ENCODE measurements around the gene FBXO21.
"Not testable (repeated sequence)": the region's sequence is repeated elsewhere in the genome, so short reads cannot be mapped to it uniquely, and the experiment has no call there.

The FBXO21 gene

GRCh38 chr12:117100851-117101673 is 89.2 kb downstream of the FBXO21 start:
- no peak for DNase-seq

DNA sequence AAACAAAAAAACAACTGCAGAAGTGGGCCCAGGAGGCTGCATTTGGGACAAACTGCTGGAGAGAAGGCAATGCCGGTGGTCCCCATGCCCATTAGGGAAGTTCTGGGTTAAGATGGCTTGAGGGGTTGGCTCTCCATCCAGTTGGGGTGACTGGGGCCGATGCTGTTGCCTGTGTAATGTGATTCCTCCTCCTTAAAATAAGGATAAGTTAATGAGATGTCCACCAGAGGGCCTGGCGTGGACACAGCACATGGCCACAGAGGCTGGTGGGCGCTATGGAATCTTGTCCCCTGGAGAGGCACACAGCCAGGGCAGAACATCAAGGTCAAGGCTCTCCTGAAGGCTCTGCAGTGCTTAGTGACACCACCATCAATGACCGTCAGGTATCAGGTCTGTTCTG is 90.0 kb downstream of the FBXO21 start:
- DNase-seq = no peak

DNA sequence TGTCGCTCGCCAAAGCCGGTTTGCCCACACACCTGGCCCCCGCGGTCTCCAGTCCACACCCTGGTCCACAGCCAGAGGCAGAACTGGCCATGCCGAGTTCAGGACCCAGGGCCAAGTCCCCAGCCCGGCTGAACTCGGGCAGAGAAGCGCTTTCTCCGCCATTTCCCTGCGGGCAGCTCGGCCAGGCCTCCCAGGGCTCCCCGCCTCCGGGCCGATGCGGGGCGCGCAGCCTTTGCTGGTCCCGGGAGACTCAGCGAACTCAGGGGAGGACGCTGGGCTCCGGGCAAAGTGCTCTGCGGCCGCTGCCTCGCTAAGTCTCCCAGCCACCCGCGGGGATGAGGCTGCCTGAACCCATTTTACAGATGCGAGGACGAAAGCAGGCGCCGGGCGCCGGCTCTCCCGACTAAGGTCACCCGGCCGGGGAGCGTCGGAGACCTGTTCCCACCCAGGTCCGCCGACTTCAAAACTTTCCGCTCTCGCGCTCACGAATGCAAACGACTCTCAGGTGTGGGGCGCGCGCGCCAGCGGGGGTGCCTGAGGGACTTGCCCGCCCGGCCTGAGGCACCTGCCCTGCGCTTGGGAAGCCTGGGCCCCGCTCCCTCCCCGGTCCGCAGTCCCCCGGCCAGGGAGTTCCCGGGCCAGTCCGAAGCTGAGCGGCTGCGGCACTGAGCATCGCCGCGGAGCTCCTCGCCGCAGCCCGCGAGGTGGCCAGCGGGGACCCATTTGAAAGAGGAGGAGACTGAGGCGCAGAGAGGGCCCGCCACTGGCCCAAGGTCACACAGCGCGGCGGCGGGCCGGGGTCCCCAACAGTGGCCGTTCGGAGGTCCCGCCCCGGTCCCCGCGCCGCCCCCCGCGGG is 91.7 kb downstream of the FBXO21 start:
- DNase-seq = peak; percentile 55

DNA sequence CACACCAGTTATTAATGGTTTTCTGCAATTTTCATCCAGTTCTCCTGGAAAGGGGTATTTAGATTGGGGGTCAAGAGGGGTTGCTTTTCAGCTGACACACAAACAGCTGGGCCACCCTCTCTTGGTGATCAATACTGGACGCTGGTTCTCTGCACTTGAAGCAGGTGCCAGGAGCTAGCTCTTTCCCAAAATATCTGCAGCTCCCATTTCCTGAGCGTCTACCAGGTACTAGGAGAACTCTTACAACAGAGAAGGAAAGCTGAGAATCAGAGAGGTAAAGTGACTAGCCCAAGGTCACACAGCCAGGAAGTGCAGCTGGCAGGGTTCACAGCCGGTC is 92.3 kb downstream of the FBXO21 start:
- no peak for DNase-seq

DNA sequence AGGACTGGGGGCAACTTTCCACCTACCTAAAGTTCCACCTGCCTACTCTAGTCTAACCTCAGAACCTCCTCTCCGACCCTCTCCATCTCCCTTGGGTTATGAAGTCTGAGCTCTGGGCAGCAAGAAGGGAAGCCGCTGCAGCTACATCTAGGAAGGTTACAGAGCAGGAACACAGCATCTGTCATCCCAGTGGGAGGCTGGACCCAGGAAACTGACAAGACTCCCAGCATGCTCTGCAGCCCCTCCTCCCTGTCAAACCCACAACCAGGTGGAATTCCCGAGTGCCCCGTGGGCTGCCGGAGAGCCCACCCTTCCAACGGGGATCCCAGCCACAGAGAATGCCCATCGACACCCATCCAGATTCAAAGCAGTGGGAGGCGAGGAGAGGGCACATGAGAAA is 93.1 kb downstream of the FBXO21 start:
- no peak for DNase-seq

DNA sequence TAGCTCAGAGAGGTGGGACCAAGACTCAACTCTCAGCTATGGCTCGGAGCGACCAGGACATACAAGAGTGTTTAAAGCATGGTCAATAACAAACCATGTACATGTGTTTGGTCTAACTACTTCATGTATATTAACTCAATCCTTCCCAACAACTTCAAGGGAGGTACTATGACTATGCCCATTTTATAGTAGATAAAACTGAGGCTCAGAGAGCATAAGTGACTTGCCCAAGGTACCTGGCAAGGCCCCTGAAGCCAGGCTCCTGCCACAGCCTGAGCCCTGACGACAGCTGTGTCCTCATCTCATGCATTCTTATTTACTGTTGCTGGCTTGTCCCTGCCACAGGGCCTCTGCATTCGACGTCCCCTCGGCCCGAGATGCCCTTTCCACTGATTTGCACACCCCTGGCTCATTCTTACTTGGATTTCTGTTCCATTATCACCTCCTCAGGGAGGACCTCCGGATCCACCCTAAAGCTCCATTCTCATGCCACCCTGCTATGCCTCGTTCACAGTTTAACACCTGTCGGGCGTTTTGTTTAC is 93.7 kb downstream of the FBXO21 start:
- no peak for DNase-seq

DNA sequence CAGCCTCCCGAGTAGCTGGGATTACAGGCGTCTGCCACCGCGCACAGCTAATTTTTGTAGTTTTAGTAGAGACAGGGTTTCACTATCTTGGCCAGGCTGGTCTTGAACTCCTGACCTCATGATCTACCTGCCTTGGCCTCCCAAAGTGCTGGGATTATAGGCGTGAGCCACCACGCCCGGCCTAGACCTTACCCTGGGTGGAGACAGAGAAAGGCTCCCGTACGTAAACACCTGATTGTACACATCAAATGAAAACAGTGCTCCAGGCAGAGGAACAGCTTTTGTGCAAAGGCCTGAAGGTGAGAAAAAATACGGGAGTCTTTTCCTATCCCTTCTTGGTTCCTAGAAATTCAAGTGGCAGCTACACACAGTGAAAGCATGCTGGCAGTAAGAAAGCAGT is 95.1 kb downstream of the FBXO21 start:
- DNase-seq = not testable (repeated sequence)

DNA sequence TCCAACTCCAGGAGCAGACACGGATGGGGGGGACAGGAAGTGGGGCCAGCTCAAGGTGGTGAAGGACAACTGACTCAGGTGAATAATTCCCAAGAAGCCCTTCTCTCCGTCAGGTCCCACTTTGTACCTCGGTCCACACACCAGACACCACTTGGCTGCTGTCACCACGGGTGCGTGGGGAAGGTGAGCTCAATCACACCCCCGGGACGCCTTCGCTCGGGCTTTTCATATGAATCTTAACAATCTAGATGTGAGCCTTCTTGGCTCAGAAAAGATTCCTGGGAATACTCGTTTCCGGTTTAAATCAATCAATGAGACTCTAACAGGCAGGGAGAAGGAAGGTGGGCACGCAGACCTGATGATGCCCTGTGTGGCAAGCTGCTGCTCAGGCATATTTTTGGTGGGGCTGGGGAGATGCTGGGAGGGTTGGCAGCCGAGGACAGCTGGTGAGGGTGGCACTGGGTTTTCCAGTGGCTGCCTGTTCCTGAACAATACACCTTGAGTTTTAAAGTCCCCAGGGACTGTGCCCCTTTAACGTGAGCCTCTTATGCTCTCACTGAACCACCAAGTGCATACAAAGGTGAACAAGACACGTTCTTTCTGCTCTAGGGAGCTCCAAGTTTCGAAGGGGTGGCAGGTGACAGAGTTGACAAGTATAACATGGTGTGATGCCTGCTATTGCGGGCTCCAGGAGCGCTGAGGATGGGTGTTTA is 96.2 kb downstream of the FBXO21 start:
- no peak for DNase-seq

- no peak for DNase-seq
These were observed 96.8 kb downstream of the FBXO21 start for GRCh38 chr12:117093431-117093830.

- DNase-seq = no peak
These were observed 97.4 kb downstream of the FBXO21 start for GRCh38 chr12:117092886-117093285.

DNA sequence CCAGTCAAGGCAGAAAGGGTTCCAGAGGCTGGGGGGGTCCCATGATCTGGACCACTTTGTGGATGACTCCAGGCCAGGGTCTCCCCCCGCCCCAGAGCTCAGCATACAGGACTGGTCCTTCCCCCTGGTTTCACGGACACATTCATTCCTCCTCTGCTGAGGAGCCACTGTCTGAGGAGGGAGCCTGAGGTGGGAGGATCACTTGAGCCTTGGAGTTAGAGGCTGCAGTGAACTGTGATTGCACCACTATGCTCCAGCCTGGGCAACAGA is 97.8 kb downstream of the FBXO21 start:
- no peak for DNase-seq

Data from activated CD4-positive, alpha-beta T cell treated with anti-CD3 and anti-CD28 coated beads, Interleukin-2, Interleukin-6, amounts not matched to agents 100 ng/mL and 50 ng/mL, durations not matched to agents 16 hours and 8 hours (primary cell).